ENCODE results near the gene DNAH17. TPM values are rescaled to one million over a fixed set of nuclear protein-coding genes. Genes with fewer than 3 reads are reported as not detected.

DNAH17 gene
- total and polyA plus RNA-seq, 2 of the 13 experiments (the other 11 are each of a cell fraction or from before 2014, with no cell fraction given) = 0.86 to 1.6 TPM

DNA sequence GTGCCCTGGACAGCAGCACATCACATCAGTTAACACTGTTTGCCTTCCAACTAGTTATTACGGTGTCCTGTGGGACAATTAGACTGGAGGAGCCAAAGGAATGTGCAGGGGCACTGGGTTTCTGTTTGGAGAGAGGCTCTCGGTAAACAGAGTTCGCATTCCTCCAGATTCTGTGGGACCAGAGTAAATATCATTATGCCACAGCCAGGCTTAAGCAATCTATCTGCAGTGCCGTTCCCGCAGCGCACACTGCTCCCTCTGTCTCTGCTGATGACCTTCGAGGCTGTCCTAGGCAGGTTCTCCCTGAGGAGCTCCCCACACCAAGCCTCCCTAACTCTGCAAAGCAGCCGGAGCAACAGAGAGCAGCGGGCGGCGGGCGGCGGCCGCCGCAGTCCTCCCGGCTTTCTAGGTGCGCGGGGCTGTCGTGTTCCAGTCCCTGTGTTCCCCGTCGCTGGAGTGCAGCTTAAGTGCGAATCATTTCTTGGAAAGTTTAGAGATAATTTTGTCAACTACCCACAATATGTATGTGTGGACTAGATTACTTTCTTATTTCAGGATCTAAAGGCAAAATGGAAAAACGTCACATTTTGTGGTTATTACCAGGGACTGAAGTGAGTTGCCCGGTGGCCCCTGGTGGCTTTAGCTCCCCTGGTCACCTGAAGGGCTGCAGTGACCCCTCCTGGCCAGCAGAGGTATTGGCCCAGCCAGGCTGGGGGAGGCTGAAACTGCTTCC lies 155.5 kb downstream of the DNAH17 start:
- POLR2A ChIA-PET = interaction anchor here (0.5 to 2.2 kb wide), 26 partner anchors 11 to 464 kb away, joined by 3 to 40 read pairs (median 4); partner anchors contain the start of genes AFMID, PGS1, SOCS3 and TK1
- CTCF ChIA-PET (ENCODE audit: low intra/inter-chr PET ratio, low total read pairs) = interaction anchor here (0.8 to 2.7 kb wide), 6 partner anchors 9 to 171 kb away, joined by 5 to 59 read pairs (median 10); partner anchors contain the start of gene SOCS3
- no peak overlapping the region for H2AFZ ChIP-seq (ENCODE audit: low read length)
- H3K79me2 ChIP-seq (ENCODE audit: insufficient read depth, low read length) = no peaks in the 10 kb centered on the region
- DNase-seq (ENCODE audit: low spot score) (peak; percentile 100), FAIRE-seq (peak; percentile 100), ATAC-seq (peak; percentile 96)
- peak overlapping the region; percentile 64 for H3K4me2 ChIP-seq (ENCODE audit: low read depth, low read length)
- BruUV-seq (replicated peaks) = no TSS peak
- H3K4me3 ChIP-seq (replicated peaks in 1 of 3; ENCODE audit: insufficient read depth in 1 of 3, low read depth in 2 of 3, low read length in 3 of 3) = peak overlapping the region in 1 of 3 experiments; percentile 50; a peak in 1 of 6 replicates
- no peak overlapping the region for H3K9ac ChIP-seq (ENCODE audit: insufficient read depth, low read depth, low read length)
- 12% methylated on average over 16 of the region's 24 CpGs for WGBS (ENCODE audit: low lambda C conversion rate)
- intact Hi-C loops (cut with micrococcal nuclease; ENCODE audit: unreplicated experiment) (loop anchor here (1.0 to 5.0 kb wide), 5 partner anchors 22 to 169 kb away; partner anchors contain the start of genes PGS1 and SOCS3), in situ Hi-C loops (cut with HindIII; ENCODE audit: extremely low pct_ligation_motif_present, low pct_unique_long_range_greater_than_20kb) (loop anchor here (5.0 kb wide), 2 partner anchors 59 to 129 kb away; partner anchors contain the start of gene SOCS3)
- H3K27ac ChIP-seq (ENCODE audit: extremely low read length, insufficient read depth, low read length) = peak overlapping the region; percentile 56
- no peaks in the 10 kb centered on the region for H3K9me3 ChIP-seq (ENCODE audit: low read length)
- H4K20me1 ChIP-seq (ENCODE audit: insufficient read depth, low read length) = peaks cover 26% of the 10 kb centered on the region
- peaks cover 29% of the 10 kb centered on the region for H3K4me1 ChIP-seq (ENCODE audit: insufficient read depth, low read length)
- H3K36me3 ChIP-seq (replicated peaks in 1 of 2; ENCODE audit: control insufficient read depth in 1 of 2, insufficient read depth in 2 of 2, low read length in 2 of 2) = peaks cover 31 to 56% of the 10 kb centered on the region in 2 experiments
- no peaks in the 10 kb centered on the region for H3K27me3 ChIP-seq (ENCODE audit: control insufficient read depth in 1 of 2, insufficient read depth in 2 of 2, low read length in 2 of 2)
- TF ChIP-seq ARHGAP35 (CRISPR knock-in tag; IDR thresholded peaks at IDR 0.05; ENCODE audit: borderline replicate concordance) = no peak
- peak; percentile 96 for TF ChIP-seq NFKBIZ (CRISPR knock-in tag; IDR thresholded peaks at IDR 0.05)
- no peak for TF ChIP-seq ZNF207 (IDR thresholded peaks at IDR 0.05; ENCODE audit: borderline replicate concordance)
- TF ChIP-seq CREB1 (IDR thresholded peaks at IDR 0.05) = no peak; the same call in 1 of the 2 replicates
- peak; percentile 62 for TF ChIP-seq CREB1 (CRISPR knock-in tag; IDR thresholded peaks at IDR 0.05)
- no peak for TF ChIP-seq HNRNPUL1 (IDR thresholded peaks at IDR 0.05; ENCODE audit: low read depth, low read length)
- peak; percentile 74; the same call in 1 of the 2 replicates for TF ChIP-seq ZSCAN30 (CRISPR knock-in tag; IDR thresholded peaks at IDR 0.05)
- no peak for TF ChIP-seq ZMAT5 (CRISPR knock-in tag; IDR thresholded peaks at IDR 0.05; ENCODE audit: borderline replicate concordance, low read depth)
- TF ChIP-seq PCBP2 (optimal IDR thresholded peaks at IDR 0.05; ENCODE audit: low read depth, low read length, poor library complexity, severe bottlenecking) = no peak
- 0 out of 2 replicates have a peak, but pooled peaks have one; percentile 49 for TF ChIP-seq PAX8 (CRISPR knock-in tag; IDR thresholded peaks at IDR 0.05; ENCODE audit: borderline replicate concordance)
- TF ChIP-seq, protein P1, sequence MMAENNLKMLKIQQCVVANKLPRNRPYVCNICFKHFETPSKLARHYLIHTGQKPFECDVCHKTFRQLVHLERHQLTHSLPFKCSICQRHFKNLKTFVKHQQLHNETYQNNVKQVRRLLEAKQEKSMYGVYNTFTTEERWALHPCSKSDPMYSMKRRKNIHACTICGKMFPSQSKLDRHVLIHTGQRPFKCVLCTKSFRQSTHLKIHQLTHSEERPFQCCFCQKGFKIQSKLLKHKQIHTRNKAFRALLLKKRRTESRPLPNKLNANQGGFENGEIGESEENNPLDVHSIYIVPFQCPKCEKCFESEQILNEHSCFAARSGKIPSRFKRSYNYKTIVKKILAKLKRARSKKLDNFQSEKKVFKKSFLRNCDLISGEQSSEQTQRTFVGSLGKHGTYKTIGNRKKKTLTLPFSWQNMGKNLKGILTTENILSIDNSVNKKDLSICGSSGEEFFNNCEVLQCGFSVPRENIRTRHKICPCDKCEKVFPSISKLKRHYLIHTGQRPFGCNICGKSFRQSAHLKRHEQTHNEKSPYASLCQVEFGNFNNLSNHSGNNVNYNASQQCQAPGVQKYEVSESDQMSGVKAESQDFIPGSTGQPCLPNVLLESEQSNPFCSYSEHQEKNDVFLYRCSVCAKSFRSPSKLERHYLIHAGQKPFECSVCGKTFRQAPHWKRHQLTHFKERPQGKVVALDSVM (CRISPR knock-in tag; IDR thresholded peaks at IDR 0.05) = peak; percentile 81
- peak; percentile 88 for TF ChIP-seq ZBED4 (CRISPR knock-in tag; IDR thresholded peaks at IDR 0.05; ENCODE audit: borderline replicate concordance)
- TF ChIP-seq ZSCAN5A (CRISPR knock-in tag; IDR thresholded peaks at IDR 0.05; ENCODE audit: borderline replicate concordance) = peak; percentile 93; the same call in 1 of the 2 replicates

All from HepG2 (cell line).